HCT116 (cell line): ENCODE measurements around the gene DRD4. TPM values are rescaled to one million over a fixed set of nuclear protein-coding genes. Genes with fewer than 3 reads are reported as not detected.

ENCODE experiments used
- ATAC-seq: fragments of 200-7000 bp; cut with Tn5 transposase; 2 replicates; pipeline ENCODE4 v1.9.1; 2020; ENCODE audit warnings: mild to moderate bottlenecking, moderate library complexity
- BruUV-seq: library from RNA; stranded (reverse); fragments of 400-500 nt; replicated peaks from 2 replicates; lab custom pipeline; 2021; lab: Mats Ljungman, UMichigan
- CTCF ChIA-PET: fragments of 300-600 bp; sonication (Branson Sonifier 250); formaldehyde crosslinking; loops from one replicate; lab custom pipeline; 2021; ENCODE audit warnings: antibody characterized with exemption; lab: Charles Lee
- POLR2A ChIA-PET: fragments of 300-600, 350-600 bp; sonication (Branson Sonifier 250); formaldehyde crosslinking; loops from one replicate; lab custom pipeline; 2021; ENCODE audit warnings: antibody characterized with exemption; lab: Charles Lee
- RAD21 ChIA-PET, 2 experiments: fragments of 300-600 bp; sonication (Branson Sonifier 250); formaldehyde crosslinking; loops; one replicate each; lab custom pipeline; 2023; ENCODE audit warnings: low total read pairs in 2 of 2; ENCODE audit not compliant: uncharacterized antibody in 2 of 2, unreplicated experiment in 2 of 2, low non-redundant PET in 1 of 2; lab: Charles Lee
- DNase-seq: peaks from one replicate; pipeline ENCODE4 v3.0.0-alpha.2; 2010; ENCODE audit warnings: low read depth, low spot score
- H2AFZ ChIP-seq: fragments of 200-600 bp; shearing (Covaris generic), sonication (generic); 2 replicates; pipeline ENCODE4 v1.6.1; 2017; ENCODE audit warnings: low read depth, mixed run types, mixed read lengths, antibody characterized with exemption, low read length; ENCODE audit not compliant: poor library complexity, severe bottlenecking
- H3K27ac ChIP-seq: 2 replicates; pipeline ENCODE4 v1.5.1; 2012; ENCODE audit warnings: low read depth, low read length
- H3K27me3 ChIP-seq: fragments of 200-600 bp; sonication (generic); 2 replicates; pipeline ENCODE4 v1.6.1; 2016; ENCODE audit warnings: mixed run types, low read length, mixed read lengths; ENCODE audit not compliant: insufficient read depth
- H3K36me3 ChIP-seq, 2 experiments: fragments of 200-500 bp in 1 of 2; fragments of 200-600 bp in 1 of 2; sonication (Bioruptor generic) in 1 of 2; sonication (generic) in 1 of 2; 2 replicates each; pipeline versions ENCODE4 v1.5.1 to v1.6.1; 2014 to 2016; ENCODE audit warnings: low read length in 2 of 2, inconsistent platforms in 1 of 2, mixed read lengths in 1 of 2, mixed run types in 1 of 2; ENCODE audit not compliant: insufficient read depth in 2 of 2, control insufficient read depth in 1 of 2
- H3K4me1 ChIP-seq, 2 experiments: fragments of 200-600 bp in 1 of 2; sonication (generic) in 1 of 2; 2 replicates each; pipeline versions ENCODE4 v1.5.1 to v1.6.1; 2012 to 2017; ENCODE audit warnings: low read length in 2 of 2, inconsistent platforms in 1 of 2, mild to moderate bottlenecking in 1 of 2, mixed read lengths in 1 of 2, mixed run types in 1 of 2, moderate library complexity in 1 of 2; ENCODE audit not compliant: insufficient read depth in 2 of 2, control insufficient read depth in 1 of 2
- H3K4me2 ChIP-seq: fragments of 200-600 bp; sonication (generic); 2 replicates; pipeline ENCODE4 v1.6.1; 2017; ENCODE audit warnings: mixed run types, low read length, mixed read lengths
- H3K4me3 ChIP-seq, 2 experiments: fragments of 200-600 bp in 1 of 2; sonication (generic) in 1 of 2; replicated peaks in 1 of 2; 2 replicates each; pipeline ENCODE4 v1.5.1; 2011 to 2016; ENCODE audit warnings: low read length in 2 of 2, control low read depth in 1 of 2, low read depth in 1 of 2, mild to moderate bottlenecking in 1 of 2, mixed read lengths in 1 of 2, mixed run types in 1 of 2
- H3K79me2 ChIP-seq: fragments of 200-600 bp; sonication (generic); 2 replicates; pipeline ENCODE4 v1.6.1; 2017; ENCODE audit warnings: mild to moderate bottlenecking, mixed run types, low read length, moderate library complexity, mixed read lengths; ENCODE audit not compliant: insufficient read depth
- H3K9ac ChIP-seq: fragments of 200-600 bp; sonication (generic); 2 replicates; pipeline ENCODE4 v1.6.1; 2016; ENCODE audit warnings: low read length, mixed read lengths
- H3K9me2 ChIP-seq: fragments of 200-600 bp; sonication (generic), shearing (Covaris generic); 2 replicates; pipeline ENCODE4 v1.6.1; 2017; ENCODE audit warnings: mixed run types, mild to moderate bottlenecking, moderate library complexity; ENCODE audit not compliant: insufficient read depth
- H3K9me3 ChIP-seq, 2 experiments: fragments of 200-500 bp in 1 of 2; fragments of 200-600 bp in 1 of 2; sonication (Bioruptor generic) in 1 of 2; sonication (generic) in 1 of 2; 2 replicates each; pipeline ENCODE4 v1.6.1; 2014 to 2017; ENCODE audit warnings: low read length in 2 of 2, mixed read lengths in 2 of 2, inconsistent platforms in 1 of 2, low read depth in 1 of 2, mild to moderate bottlenecking in 1 of 2, mixed run types in 1 of 2, moderate library complexity in 1 of 2; ENCODE audit not compliant: control insufficient read depth in 1 of 2, insufficient read depth in 1 of 2
- H4K20me1 ChIP-seq: fragments of 200-600 bp; sonication (generic), shearing (Covaris generic); 2 replicates; pipeline ENCODE4 v1.6.1; 2017; ENCODE audit warnings: mixed run types, mild to moderate bottlenecking, moderate library complexity; ENCODE audit not compliant: insufficient read depth
- ATF3 ChIP-seq: IDR thresholded peaks from 2 replicates; pipeline ENCODE4 v1.6.1; 2012
- CTCF ChIP-seq, 3 experiments: fragments of 200-600 bp in 1 of 3; sonication (generic) in 1 of 3; IDR thresholded peaks in 2 of 3; conservative IDR thresholded peaks in 1 of 3; 2 replicates each; pipeline ENCODE4 v1.5.1; 2012 to 2017; ENCODE audit warnings: low read depth in 2 of 3, low read length in 2 of 3, antibody characterized with exemption in 1 of 3, borderline replicate concordance in 1 of 3, control low read depth in 1 of 3, mild to moderate bottlenecking in 1 of 3, mixed read lengths in 1 of 3, mixed run types in 1 of 3, moderate library complexity in 1 of 3; ENCODE audit not compliant: insufficient read depth in 1 of 3
- MAX ChIP-seq: IDR thresholded peaks from 2 replicates; pipeline ENCODE4 v1.6.1; 2012
- POLR2AphosphoS5 ChIP-seq: IDR thresholded peaks from 2 replicates; pipeline ENCODE4 v1.6.1; 2011; ENCODE audit warnings: mild to moderate bottlenecking, low read depth, low read length, moderate library complexity
- REST ChIP-seq: IDR thresholded peaks from 2 replicates; pipeline ENCODE4 v1.6.1; 2012; ENCODE audit warnings: low read depth
- TCF7L2 ChIP-seq: IDR thresholded peaks from 2 replicates; pipeline ENCODE4 v1.7.0; 2011; ENCODE audit warnings: borderline replicate concordance, inconsistent platforms; ENCODE audit not compliant: insufficient read depth, insufficient read length; ENCODE audit errors: extremely low read depth
- intact Hi-C: fragments of 100-400 bp; cut with micrococcal nuclease; formaldehyde crosslinking; loops from 2 replicates; pipeline ENCODE4 v1.10.0; 2022
- total RNA-seq: library from RNA; stranded (reverse); gene quantifications from one replicate; pipeline ENCODE4 v1.2.1, GENCODE V29; 2021; ENCODE audit not compliant: unreplicated experiment

The DRD4 gene
- total RNA-seq, 1 experiment from 2014 or later, result 2.4 TPM

GRCh38 chr11:686451-687243, 49.6 kb downstream of the DRD4 start:
- ATAC-seq, result no peak
- Histone ChIP-seq H3K4me2 (no peak overlapping the region), H3K27ac (no peak overlapping the region; the same call in 1 of the 2 replicates), H3K36me3 (peaks cover 17 to 29% of the 10 kb centered on the region in 2 experiments), H3K9me2 (no peaks in the 10 kb centered on the region), H3K4me3 (no peak overlapping the region), H2AFZ (no peak overlapping the region)
- CTCF ChIA-PET, result no interaction called here
- intact Hi-C loops, result no loop called here
- RAD21 ChIA-PET, result no interaction called here
- no peak for TF ChIP-seq REST
- no peak for TF ChIP-seq MAX
- no peak for TF ChIP-seq CTCF (IDR thresholded peaks at IDR 0.05 in 2 of 3, conservative IDR thresholded peaks at IDR 0.05 in 1 of 3; ENCODE audit: borderline replicate concordance in 1 of 3, insufficient read depth in 1 of 3, low read depth in 2 of 3, low read length in 2 of 3)
- TF ChIP-seq TCF7L2, result no peak
- no peak for TF ChIP-seq POLR2AphosphoS5
- TF ChIP-seq ATF3, result no peak
- TF ChIP-seq, all 23 proteins: peak for 0
- Histone ChIP-seq H3K9me3 (no peaks in the 10 kb centered on the region), H3K4me1 (no peaks in the 10 kb centered on the region), H4K20me1 (no peaks in the 10 kb centered on the region), H3K27me3 (no peaks in the 10 kb centered on the region), H3K9ac (no peak overlapping the region), H3K79me2 (peaks cover 2% of the 10 kb centered on the region; the same call in 1 of the 2 replicates)
- BruUV-seq, result no TSS peak
- DNase-seq, result no peak
- POLR2A ChIA-PET, result no interaction called here
